Stomach smooth muscle (tissue), 2 donors: ENCODE measurements around the gene EGFLAM.

ENCODE experiments used
- H3K27ac ChIP-seq: one replicate; pipeline ENCODE4 v1.7.0; 2013; ENCODE audit warnings: mild to moderate bottlenecking, low read length, inconsistent platforms
- H3K27me3 ChIP-seq, 2 donors: one replicate each; pipeline ENCODE4 v1.7.0; 2013; ENCODE audit warnings: low read length in 2 of 2; ENCODE audit not compliant: insufficient read depth in 2 of 2, control insufficient read depth in 1 of 2
- H3K36me3 ChIP-seq, 2 donors: one replicate each; pipeline ENCODE4 v1.7.0; 2013; ENCODE audit warnings: low read length in 2 of 2; ENCODE audit not compliant: control insufficient read depth in 2 of 2, insufficient read depth in 2 of 2
- H3K4me1 ChIP-seq: one replicate; pipeline ENCODE4 v1.7.0; 2013; ENCODE audit warnings: low read length; ENCODE audit not compliant: control insufficient read depth, insufficient read depth
- H3K4me3 ChIP-seq, 2 donors: one replicate each; pipeline ENCODE4 v1.7.0; 2013; ENCODE audit warnings: low read length in 2 of 2
- H3K9ac ChIP-seq, 2 donors: one replicate each; pipeline ENCODE4 v1.7.0; 2013; ENCODE audit warnings: low read length in 2 of 2, mild to moderate bottlenecking in 1 of 2
- H3K9me3 ChIP-seq, 2 donors: one replicate each; pipeline ENCODE4 v1.7.0; 2013; ENCODE audit warnings: low read length in 2 of 2; ENCODE audit not compliant: control insufficient read depth in 2 of 2
- donor health status: healthy.
- donor health status: Pancreatic carcinoma.

Gene EGFLAM

DNA sequence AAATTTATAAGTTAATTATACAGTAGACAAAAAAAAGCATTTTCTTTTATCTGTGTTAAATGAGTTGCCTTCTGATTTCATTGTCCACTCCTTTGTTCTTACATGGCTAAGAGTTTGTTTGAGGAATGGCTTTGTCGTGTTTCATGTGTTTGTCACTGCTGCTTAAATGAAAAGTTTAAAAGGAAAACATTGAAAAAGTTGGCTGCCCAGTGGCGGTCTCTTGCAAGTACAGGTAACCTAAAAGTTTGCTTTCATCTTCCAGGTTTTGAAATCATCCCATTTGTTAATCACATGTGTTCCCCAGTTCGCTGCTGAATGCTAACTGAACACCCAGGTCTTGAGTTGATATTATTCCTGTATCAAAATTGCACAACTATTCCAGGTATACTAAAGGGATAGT is 33.9 kb downstream of the EGFLAM start:
- Histone ChIP-seq H3K4me1 (no peaks in the 10 kb centered on the region), H3K27ac (no peak overlapping the region), H3K36me3 (no peaks in the 10 kb centered on the region), H3K27me3 (no peaks in the 10 kb centered on the region), H3K9me3 (no peaks in the 10 kb centered on the region), H3K4me3 (no peak overlapping the region), H3K9ac (no peak overlapping the region)

- H3K27ac ChIP-seq: no peak overlapping the region
- H3K4me3 ChIP-seq: no peak overlapping the region
- no peak overlapping the region for H3K9ac ChIP-seq
- no peaks in the 10 kb centered on the region for H3K4me1 ChIP-seq
- no peaks in the 10 kb centered on the region for H3K36me3 ChIP-seq
- no peaks in the 10 kb centered on the region for H3K27me3 ChIP-seq
- no peaks in the 10 kb centered on the region for H3K9me3 ChIP-seq
Observed at GRCh38 chr5:38295751-38296150, 37.4 kb downstream of the EGFLAM start.

GRCh38 chr5:38297830-38298608 is 39.7 kb downstream of the EGFLAM start:
- Histone ChIP-seq H3K9ac (no peak overlapping the region), H3K4me3 (no peak overlapping the region), H3K27me3 (no peaks in the 10 kb centered on the region), H3K4me1 (no peaks in the 10 kb centered on the region), H3K36me3 (no peaks in the 10 kb centered on the region), H3K27ac (no peak overlapping the region), H3K9me3 (no peaks in the 10 kb centered on the region)

DNA sequence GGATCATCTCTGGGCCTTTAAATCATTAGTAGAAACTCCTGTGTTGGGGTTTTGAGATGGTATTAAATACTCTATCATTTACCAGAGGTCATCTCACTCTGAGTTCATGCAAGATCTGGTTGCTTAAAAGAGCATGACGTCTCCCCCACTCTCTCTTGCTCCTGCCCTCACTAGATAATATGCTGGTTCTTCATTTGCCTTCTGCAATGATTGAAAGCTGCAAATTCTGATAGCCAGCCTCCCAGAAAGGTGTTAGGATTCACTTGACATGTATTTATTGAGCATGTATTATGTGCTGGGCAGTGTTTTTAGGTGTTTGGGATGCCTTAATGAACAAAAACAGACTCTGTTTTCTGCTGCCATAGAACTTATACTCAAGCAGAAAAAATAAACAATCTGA is 41.2 kb downstream of the EGFLAM start:
- H3K27me3 ChIP-seq: no peaks in the 10 kb centered on the region
- peaks cover 0 to 3% of the 10 kb centered on the region in 2 donors for H3K9me3 ChIP-seq
- no peaks in the 10 kb centered on the region for H3K36me3 ChIP-seq
- no peaks in the 10 kb centered on the region for H3K4me1 ChIP-seq
- H3K27ac ChIP-seq: no peak overlapping the region
- H3K9ac ChIP-seq: no peak overlapping the region
- no peak overlapping the region for H3K4me3 ChIP-seq

GRCh38 chr5:38305148-38305547 is 46.8 kb downstream of the EGFLAM start:
- H3K27ac ChIP-seq: no peak overlapping the region

DNA sequence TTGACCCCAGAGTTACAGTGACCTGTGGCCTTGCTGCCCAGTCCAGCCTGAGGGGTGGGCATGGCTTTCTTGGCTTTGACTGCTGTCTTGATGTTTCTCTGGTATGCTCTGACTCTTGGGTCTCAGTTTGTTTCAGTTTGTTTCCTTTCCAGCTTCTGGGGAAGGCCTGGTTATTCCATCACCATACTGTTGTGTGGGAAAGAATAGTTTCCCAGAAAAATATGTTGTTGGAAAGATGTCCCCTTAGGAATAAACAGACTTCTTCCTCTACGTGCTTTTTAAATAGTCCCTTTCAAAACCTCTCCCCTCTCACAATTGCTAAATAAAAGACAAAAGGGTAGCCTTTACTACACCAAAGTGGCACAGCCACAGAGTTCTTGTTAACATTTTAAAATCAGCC is 49.5 kb downstream of the EGFLAM start:
- H3K9me3 ChIP-seq: peaks cover 8% of the 10 kb centered on the region in 2 donors
- no peak overlapping the region for H3K27ac ChIP-seq
- no peak overlapping the region for H3K9ac ChIP-seq
- no peaks in the 10 kb centered on the region for H3K27me3 ChIP-seq
- H3K36me3 ChIP-seq: no peaks in the 10 kb centered on the region
- no peaks in the 10 kb centered on the region for H3K4me1 ChIP-seq
- H3K4me3 ChIP-seq: no peak overlapping the region

More at GRCh38 chr5:38305148-38305547, 46.8 kb downstream of the EGFLAM start:
- no peaks in the 10 kb centered on the region for H3K27me3 ChIP-seq
- H3K36me3 ChIP-seq: no peaks in the 10 kb centered on the region
- H3K9me3 ChIP-seq: peaks cover 8% of the 10 kb centered on the region in 2 donors
- H3K9ac ChIP-seq: no peak overlapping the region
- no peak overlapping the region for H3K4me3 ChIP-seq
- no peaks in the 10 kb centered on the region for H3K4me1 ChIP-seq

DNA sequence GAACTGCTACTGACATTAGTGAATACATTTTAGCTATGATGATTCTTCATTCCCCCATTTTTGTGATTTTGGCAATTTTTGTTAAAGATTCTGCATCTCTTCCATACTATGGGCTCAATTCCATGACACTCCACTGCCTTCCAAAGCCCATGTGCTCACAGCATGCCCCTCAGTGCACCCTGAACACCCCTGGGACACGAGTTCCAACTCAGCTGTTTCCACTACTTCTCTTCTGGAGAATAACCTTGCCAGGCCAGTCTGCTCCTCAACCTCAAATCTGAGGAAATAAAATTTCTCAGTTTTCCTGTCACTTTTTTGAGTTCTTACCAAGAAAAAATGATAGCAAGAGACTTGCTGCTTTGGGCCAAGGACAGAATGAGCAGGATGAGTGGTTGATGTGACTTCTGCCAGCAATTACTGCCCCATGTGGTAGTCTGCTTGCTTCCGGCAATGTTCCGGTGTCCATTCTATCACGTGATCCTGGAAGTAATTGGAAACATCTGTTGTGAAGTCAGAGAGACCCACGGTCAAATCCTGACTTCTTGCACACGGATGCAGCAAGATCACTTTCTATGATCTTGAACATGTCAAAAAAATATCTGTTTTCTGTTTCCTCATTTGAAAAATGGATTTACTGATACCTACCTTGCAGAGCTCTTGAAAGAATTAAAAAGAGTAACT is 58.3 kb downstream of the EGFLAM start:
- Histone ChIP-seq H3K9ac (no peak overlapping the region), H3K9me3 (no peaks in the 10 kb centered on the region), H3K4me1 (peaks cover 3% of the 10 kb centered on the region), H3K27ac (no peak overlapping the region), H3K27me3 (peaks cover 0 to 2% of the 10 kb centered on the region in 2 donors), H3K36me3 (no peaks in the 10 kb centered on the region), H3K4me3 (no peak overlapping the region)

DNA sequence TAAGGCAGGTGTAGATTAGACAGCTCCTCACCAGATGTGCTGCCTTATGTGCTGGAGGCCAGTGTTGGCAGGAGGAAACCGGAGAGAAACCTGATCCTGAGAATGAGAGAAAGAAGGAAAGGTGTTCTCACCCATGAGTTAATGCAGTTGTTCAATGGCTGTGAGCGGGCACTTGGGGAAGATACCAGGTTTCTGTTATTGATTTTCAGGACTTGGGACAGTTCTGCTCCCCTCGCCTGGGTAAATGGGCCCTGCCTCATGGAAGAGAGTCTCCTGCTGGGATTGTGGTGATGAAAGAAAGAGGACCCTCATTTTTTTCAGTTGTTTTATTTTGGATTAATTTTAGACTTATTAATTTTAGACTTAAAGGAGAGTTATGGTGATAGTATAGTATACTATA is 59.5 kb downstream of the EGFLAM start:
- no peaks in the 10 kb centered on the region for H3K36me3 ChIP-seq
- no peaks in the 10 kb centered on the region for H3K9me3 ChIP-seq
- H3K4me3 ChIP-seq: no peak overlapping the region
- H3K9ac ChIP-seq: no peak overlapping the region
- no peak overlapping the region for H3K27ac ChIP-seq
- peaks cover 3% of the 10 kb centered on the region for H3K4me1 ChIP-seq
- H3K27me3 ChIP-seq: peaks cover 0 to 2% of the 10 kb centered on the region in 2 donors

GRCh38 chr5:38319491-38319890 is 61.1 kb downstream of the EGFLAM start:
- H3K27me3 ChIP-seq: peaks cover 0 to 2% of the 10 kb centered on the region in 2 donors
- H3K9ac ChIP-seq: no peak overlapping the region
- peaks cover 3% of the 10 kb centered on the region for H3K4me1 ChIP-seq
- no peaks in the 10 kb centered on the region for H3K36me3 ChIP-seq
- no peak overlapping the region for H3K27ac ChIP-seq
- H3K4me3 ChIP-seq: no peak overlapping the region
- no peaks in the 10 kb centered on the region for H3K9me3 ChIP-seq

DNA sequence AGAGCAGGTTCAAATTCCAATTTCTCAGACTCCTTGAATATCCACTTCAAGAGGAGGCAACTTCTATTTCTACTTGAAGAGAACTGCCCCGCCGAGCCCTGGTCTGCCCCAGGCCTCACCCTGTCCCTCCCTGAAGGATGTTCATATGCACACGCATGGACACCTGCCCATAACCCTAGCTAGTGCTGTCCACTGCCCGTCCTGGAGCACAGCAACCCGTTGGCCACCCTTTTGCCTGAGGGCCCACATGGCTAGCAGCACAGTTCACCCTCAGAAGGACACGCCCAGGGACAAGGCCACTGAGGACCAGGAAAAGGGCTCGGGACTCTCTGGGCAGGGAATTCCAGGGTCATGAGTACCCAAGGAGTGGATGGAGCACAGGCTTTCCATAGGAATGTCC is 63.6 kb downstream of the EGFLAM start:
- Histone ChIP-seq H3K4me3 (no peak overlapping the region), H3K9me3 (no peaks in the 10 kb centered on the region), H3K36me3 (no peaks in the 10 kb centered on the region), H3K27ac (no peak overlapping the region), H3K9ac (no peak overlapping the region), H3K27me3 (peaks cover 0 to 2% of the 10 kb centered on the region in 2 donors), H3K4me1 (no peaks in the 10 kb centered on the region)
